ENCODE data around the gene TEX2.

TEX2 gene

GRCh38 chr17:64263000-64263766 lies at the start of gene TEX2:
TSS of gene TEX2 (minus strand) at chr17:64263260. CDS start at chr17:64214217, 49,043 bp downstream.
- peak; percentile 47; the same call in 1 of the 2 replicates for TF ChIP-seq TCF12 (IDR thresholded peaks at IDR 0.05; ENCODE audit: low read depth)
- no peak for TF ChIP-seq EP300 (IDR thresholded peaks at IDR 0.05; ENCODE audit: borderline replicate concordance)
- peak; percentile 76 for TF ChIP-seq YY1 (IDR thresholded peaks at IDR 0.05; ENCODE audit: low read depth)
- TF ChIP-seq TAF1 (IDR thresholded peaks at IDR 0.05; ENCODE audit: low read depth), result peak; percentile 37; the same call in 1 of the 2 replicates
- TF ChIP-seq NFIC (IDR thresholded peaks at IDR 0.05), result no peak; the same call in 1 of the 2 replicates
- TF ChIP-seq CEBPB (IDR thresholded peaks at IDR 0.05), result no peak
- TF ChIP-seq, protein P1, sequence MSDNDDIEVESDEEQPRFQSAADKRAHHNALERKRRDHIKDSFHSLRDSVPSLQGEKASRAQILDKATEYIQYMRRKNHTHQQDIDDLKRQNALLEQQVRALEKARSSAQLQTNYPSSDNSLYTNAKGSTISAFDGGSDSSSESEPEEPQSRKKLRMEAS (IDR thresholded peaks at IDR 0.05), result peak; percentile 93

GRCh38 chr17:64309710-64310109 lies 46.6 kb upstream of the TEX2 start:
- TF ChIP-seq ZBTB7A (IDR thresholded peaks at IDR 0.05; ENCODE audit: low read depth), result no peak
- no peak for TF ChIP-seq RAD21 (IDR thresholded peaks at IDR 0.05; ENCODE audit: low read depth)
- no peak for TF ChIP-seq EGR1 (IDR thresholded peaks at IDR 0.05)
- no peak for TF ChIP-seq TCF12 (IDR thresholded peaks at IDR 0.05; ENCODE audit: low read depth)
- no peak for TF ChIP-seq CEBPB (IDR thresholded peaks at IDR 0.05)
- TF ChIP-seq USF1 (IDR thresholded peaks at IDR 0.05), result no peak
- no peak for TF ChIP-seq TAF1 (IDR thresholded peaks at IDR 0.05; ENCODE audit: low read depth)
- TF ChIP-seq, protein P1 (IDR thresholded peaks at IDR 0.05), result no peak
- no peak for TF ChIP-seq EP300 (IDR thresholded peaks at IDR 0.05; ENCODE audit: borderline replicate concordance)
- TF ChIP-seq FOXM1 (IDR thresholded peaks at IDR 0.05; ENCODE audit: borderline replicate concordance, low read depth), result no peak
- TF ChIP-seq REST (IDR thresholded peaks at IDR 0.05; ENCODE audit: low read depth), result no peak
- TF ChIP-seq CREB1 (IDR thresholded peaks at IDR 0.05; ENCODE audit: low read depth), result no peak
- no peak for TF ChIP-seq TEAD4 (IDR thresholded peaks at IDR 0.05)

DNA sequence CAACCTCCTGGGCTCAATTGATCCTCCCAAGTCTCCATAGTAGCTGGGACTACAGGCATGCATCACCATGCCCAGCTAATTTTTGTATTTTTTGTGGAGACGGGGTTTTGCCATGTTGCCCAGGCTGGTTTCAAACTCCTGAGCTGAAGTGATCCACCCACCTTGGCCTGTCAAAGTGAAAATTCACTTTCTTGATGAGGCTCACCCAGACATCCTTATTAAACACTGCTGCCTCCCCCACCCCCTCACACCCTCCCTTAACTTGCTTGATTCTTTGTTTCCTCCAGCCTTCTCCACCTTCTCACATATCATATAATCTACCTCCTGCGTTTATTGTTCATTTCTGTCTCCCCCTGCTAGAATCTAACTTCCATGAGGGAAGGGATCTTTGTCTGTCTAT lies 46.0 kb upstream of the TEX2 start:
- TF ChIP-seq REST (IDR thresholded peaks at IDR 0.05; ENCODE audit: low read depth), result no peak
- TF ChIP-seq TCF12 (IDR thresholded peaks at IDR 0.05; ENCODE audit: low read depth), result no peak
- no peak for TF ChIP-seq RAD21 (IDR thresholded peaks at IDR 0.05; ENCODE audit: low read depth)
- no peak for TF ChIP-seq YY1 (IDR thresholded peaks at IDR 0.05; ENCODE audit: low read depth)
- no peak for TF ChIP-seq CREB1 (IDR thresholded peaks at IDR 0.05; ENCODE audit: low read depth)
- no peak for TF ChIP-seq TEAD4 (IDR thresholded peaks at IDR 0.05)
- TF ChIP-seq, protein P1 (IDR thresholded peaks at IDR 0.05), result no peak
- no peak for TF ChIP-seq USF1 (IDR thresholded peaks at IDR 0.05)
- no peak for TF ChIP-seq TAF1 (IDR thresholded peaks at IDR 0.05; ENCODE audit: low read depth)
- no peak for TF ChIP-seq CEBPB (IDR thresholded peaks at IDR 0.05)
- TF ChIP-seq EGR1 (IDR thresholded peaks at IDR 0.05), result no peak
- TF ChIP-seq FOXM1 (IDR thresholded peaks at IDR 0.05; ENCODE audit: borderline replicate concordance, low read depth), result no peak
- TF ChIP-seq ZBTB7A (IDR thresholded peaks at IDR 0.05; ENCODE audit: low read depth), result no peak
- TF ChIP-seq EP300 (IDR thresholded peaks at IDR 0.05; ENCODE audit: borderline replicate concordance), result no peak
- no peak for TF ChIP-seq NFIC (IDR thresholded peaks at IDR 0.05)

- TF ChIP-seq YY1 (IDR thresholded peaks at IDR 0.05; ENCODE audit: low read depth) (no peak), RAD21 (IDR thresholded peaks at IDR 0.05; ENCODE audit: low read depth) (peak; percentile 65), TCF12 (IDR thresholded peaks at IDR 0.05; ENCODE audit: low read depth) (no peak), REST (IDR thresholded peaks at IDR 0.05; ENCODE audit: low read depth) (no peak), CEBPB (IDR thresholded peaks at IDR 0.05) (no peak), USF1 (IDR thresholded peaks at IDR 0.05) (peak; percentile 77), NFIC (IDR thresholded peaks at IDR 0.05) (no peak)
- TF ChIP-seq, protein P1 (IDR thresholded peaks at IDR 0.05), result no peak
Observed at GRCh38 chr17:64306850-64307463, 43.9 kb upstream of the TEX2 start.
